Upper lobe of left lung (tissue), 6 donors: ENCODE measurements around the gene IZUMO2. TPM values are rescaled to one million over a fixed set of nuclear protein-coding genes. Genes with fewer than 3 reads are reported as not detected.
"Not testable (repeated sequence)": the region's sequence is repeated elsewhere in the genome, so short reads cannot be mapped to it uniquely, and the experiment has no call there.

Experiments
- ATAC-seq, 2 donors: fragments of 200-7000 bp; cut with Tn5 transposase; one replicate each; pipeline ENCODE4 v1.9.1; 2022; ENCODE audit warnings: mild to moderate bottlenecking in 2 of 2, moderate library complexity in 2 of 2; ENCODE audit not compliant: low FRiP score in 2 of 2
- DNase-seq, 2 donors: peaks; one replicate each; pipeline ENCODE4 v3.0.0-alpha.2; 2019 to 2020
- H3K27ac ChIP-seq, 4 donors: fragments of 200-600 bp; sonication (generic); one replicate each; pipeline ENCODE4 v1.5.1; 2016 to 2019
- H3K27me3 ChIP-seq, 4 donors: fragments of 200-600 bp; sonication (generic); one replicate each; pipeline ENCODE4 v1.5.1; 2017 to 2019
- H3K36me3 ChIP-seq, 4 donors: fragments of 200-600 bp; sonication (generic); one replicate each; pipeline ENCODE4 v1.5.1; 2016 to 2019
- H3K4me1 ChIP-seq, 4 donors: fragments of 200-600 bp; sonication (generic); one replicate each; pipeline ENCODE4 v1.5.1; 2018 to 2019
- H3K4me3 ChIP-seq, 4 donors: fragments of 200-600 bp; sonication (generic); one replicate each; pipeline ENCODE4 v1.5.1; 2017 to 2019; ENCODE audit warnings: mild to moderate bottlenecking in 2 of 4, moderate library complexity in 1 of 4
- H3K9me3 ChIP-seq, 4 donors: fragments of 200-600 bp; sonication (generic); one replicate each; pipeline ENCODE4 v1.5.1; 2018 to 2019
- WGBS, 2 donors: methylation state at CpG; one replicate each; pipeline ENCODE4 v1.1.5; 2017 to 2018; 5-methylcytosine and 5-hydroxymethylcytosine counted together
- total RNA-seq, 6 donors: library from RNA; depleted of rRNA in 4 of 6; stranded (reverse); fragments of >200 nt in 4 of 6; gene quantifications; one replicate each; pipeline versions ENCODE4 v1.1.0 to v1.2.1, GENCODE V29; 2016 to 2021
- donor health status: DM: no; HTN: no; CAD: no; lungs with moderate emphysema.
- donor health status: DM: no; HTN: yes; CAD: no; lungs with severe emphysema.

IZUMO2 gene
- total RNA-seq, 6 donors from 2014 or later, result not detected

GRCh38 chr19:50133518-50134492, 29.3 kb downstream of the IZUMO2 start:
- H3K4me1 ChIP-seq, H3K27ac ChIP-seq, H3K36me3 ChIP-seq, H3K9me3 ChIP-seq, DNase-seq, H3K27me3 ChIP-seq, ATAC-seq, H3K4me3 ChIP-seq: not testable (repeated sequence)
- WGBS, 2 donors, result 62 to 70% methylated on average over 24 to 25 of the region's 31 CpGs

DNA sequence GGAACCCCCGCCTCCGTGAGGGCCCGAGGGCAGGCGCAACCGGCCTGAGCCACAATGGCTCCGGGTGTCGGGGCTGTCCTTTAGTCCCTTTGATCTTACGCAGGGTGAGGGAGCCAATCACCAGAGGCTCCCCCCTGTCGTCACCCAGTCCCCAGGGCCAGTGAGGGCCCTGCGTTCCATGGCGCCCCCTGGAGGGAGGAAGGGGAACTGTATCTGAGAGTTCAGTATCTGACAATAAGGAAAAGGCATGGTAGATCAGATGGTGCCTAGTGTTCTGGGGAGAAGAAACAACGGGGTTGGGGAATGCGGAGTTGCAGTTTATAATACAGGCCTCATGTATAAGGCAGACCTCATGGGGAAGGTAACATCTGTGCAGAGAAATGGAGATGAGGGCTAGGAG, 59.1 kb downstream of the IZUMO2 start:
- DNase-seq, H3K4me1 ChIP-seq, H3K27ac ChIP-seq, H3K4me3 ChIP-seq, H3K36me3 ChIP-seq, H3K27me3 ChIP-seq, H3K9me3 ChIP-seq, ATAC-seq: not testable (repeated sequence)
- WGBS, 2 donors, result no CpG with 5 or more reads among the region's 13 CpGs

- not testable (repeated sequence) for H3K4me3 ChIP-seq, H3K9me3 ChIP-seq, H3K27me3 ChIP-seq, ATAC-seq, H3K4me1 ChIP-seq, H3K36me3 ChIP-seq, H3K27ac ChIP-seq
- no CpG with 5 or more reads among the region's 13 CpGs for WGBS, 2 donors
- DNase-seq, result peak in 1 of 2 donors; percentile 22
These were observed 59.7 kb downstream of the IZUMO2 start for GRCh38 chr19:50103405-50103804.

Other genes starting within 250 kb of the IZUMO2 start
- gene ATF5, start 234.1 kb downstream of the IZUMO2 start, total RNA-seq, result 10 to 100 TPM; 10.0 to 25.8 (median 15.3) TPM
- 10 to 100 TPM; 34.7 to 44.4 (median 40.1) TPM for gene NUP62, start 233.8 kb downstream of the IZUMO2 start, total RNA-seq
- 1 to 10 TPM; 2.0 to 7.3 (median 4.4) TPM for gene SIGLEC11, start 202.1 kb downstream of the IZUMO2 start, total RNA-seq
- 10 to 100 TPM; 28.6 to 82.8 (median 38.4) TPM for gene VRK3, start 137.9 kb downstream of the IZUMO2 start, total RNA-seq
- 10 to 100 TPM in 1 of 6 donors, 1 to 10 TPM in 5; 3.8 to 12.5 (median 6.3) TPM for gene ZNF473, start 137.3 kb downstream of the IZUMO2 start, total RNA-seq
- 100 to 1,000 TPM; 145 to 351 (median 208) TPM for gene MYH14, start 40.3 kb upstream of the IZUMO2 start, total RNA-seq
- gene KCNC3, start 166.1 kb upstream of the IZUMO2 start, total RNA-seq, result 10 to 100 TPM in 4 of 6 donors, 1 to 10 TPM in 2; 3.8 to 15.7 (median 12.2) TPM
- 1,000 to 10,000 TPM; 1,043 to 3,140 (median 1,660) TPM for gene NAPSA, start 202.4 kb upstream of the IZUMO2 start, total RNA-seq
- 100 to 1,000 TPM in 4 of 6 donors, 10 to 100 TPM in 2; 98.3 to 170 (median 123) TPM for gene NR1H2, start 213.2 kb upstream of the IZUMO2 start, total RNA-seq
- gene POLD1, start 221.1 kb upstream of the IZUMO2 start, total RNA-seq, result 10 to 100 TPM; 20.5 to 66.0 (median 44.0) TPM